Ovary (tissue), 9 donors: ENCODE results near the gene GCSH. TPM values are rescaled to one million over a fixed set of nuclear protein-coding genes. Genes with fewer than 3 reads are reported as not detected.

Source experiments
- DNase-seq, 5 donors: peaks; one replicate each; pipeline ENCODE4 v3.0.0-alpha.2; 2019 to 2020
- H3K27ac ChIP-seq, 2 donors: fragments of 200-600 bp; one replicate each; pipeline versions ENCODE4 v1.5.1 to v1.8.0; 2019 to 2022
- H3K27me3 ChIP-seq: fragments of 200-600 bp; one replicate; pipeline ENCODE4 v1.8.0; 2022
- H3K36me3 ChIP-seq: fragments of 200-600 bp; sonication (generic); one replicate; pipeline ENCODE4 v1.5.1; 2019
- H3K4me1 ChIP-seq: one replicate; pipeline ENCODE4 v1.8.1; 2013; ENCODE audit warnings: mild to moderate bottlenecking, moderate library complexity; ENCODE audit not compliant: insufficient read depth
- H3K4me3 ChIP-seq: fragments of 200-600 bp; sonication (generic); one replicate; pipeline ENCODE4 v1.5.1; 2017
- H3K9me3 ChIP-seq, 2 donors: fragments of 200-600 bp in 1 of 2; sonication (generic) in 1 of 2; one replicate each; pipeline versions ENCODE4 v1.5.1 to v1.8.1; 2013 to 2019; ENCODE audit warnings: mild to moderate bottlenecking in 1 of 2, moderate library complexity in 1 of 2
- EP300 ChIP-seq: sonication (generic); formaldehyde crosslinking; IDR thresholded peaks from one replicate; pipeline ENCODE4 v1.6.1; 2017; ENCODE audit warnings: antibody characterized with exemption
- POLR2A ChIP-seq: fragments of 450-650 bp; IDR thresholded peaks from one replicate; pipeline ENCODE4 v1.6.1; 2017; ENCODE audit warnings: antibody characterized with exemption, mild to moderate bottlenecking, moderate library complexity
- WGBS, 3 donors: extraction: QIAGEN DNeasy Blood & Tissue Kit in 1 of 3; methylation state at CpG; one replicate each; pipeline versions ENCODE4 v1.1.5 to v1.1.7; 2013 to 2017; 5-methylcytosine and 5-hydroxymethylcytosine counted together
- intact Hi-C, 4 donors: fragments of 100-400 bp; cut with DNase I; formaldehyde crosslinking; loops; one replicate each; pipeline versions ENCODE4 v1.11.0 to v1.15.1; 2022 to 2023
- polyA plus RNA-seq, 2 donors: library from polyadenylated mRNA; stranded (reverse); fragments of 200-250 nt in 1 of 2; fragments of 350-450 nt in 1 of 2; fragmentation: Illumina TruSeq in 1 of 2; extraction: RNeasy Lipid Tissue Mini Kit (QIAGEN cat#74804) in 1 of 2; gene quantifications; one replicate each; pipeline ENCODE4 v1.2.3, GENCODE V29; 2013 to 2014
- total RNA-seq, 7 donors: library from RNA; depleted of rRNA in 2 of 7; stranded (reverse); fragments of >200 nt in 2 of 7; fragmentation: NEBNext Ultra II Directional in 3 of 7; extraction: Animal tissue kit (Norgen Biotek cat#: 25700) in 3 of 7; gene quantifications; one replicate each; pipeline versions ENCODE4 v1.1.0 to v1.2.4, GENCODE V29; 2016 to 2023
- TF ChIP-seq, protein P1 (sequence below), 3 donors: fragments of 450-650 bp in 2 of 3; fragments of 200-600 bp in 1 of 3; IDR thresholded peaks; one replicate each; pipeline versions ENCODE4 v1.5.1 to v1.8.0; 2016 to 2022; ENCODE audit warnings: antibody characterized with exemption in 3 of 3, mild to moderate bottlenecking in 1 of 3
- donor health status: DM: no; HTN: no; CAD: no; lungs with moderate emphysema.
- donor health status: DM: no; HTN: no; CAD: no.
- donor health status: Bipolar disorder and iron deficiency.
- donor health status: DM: yes; HTN: yes; CAD: no.
- donor health status: DM: no; HTN: no; CAD: no.
- donor health status: DM: yes; HTN: yes; CAD: no.

The GCSH gene
- total and polyA plus RNA-seq, 9 donors = 13.7 to 45.0 (median 26.2) TPM

DNA sequence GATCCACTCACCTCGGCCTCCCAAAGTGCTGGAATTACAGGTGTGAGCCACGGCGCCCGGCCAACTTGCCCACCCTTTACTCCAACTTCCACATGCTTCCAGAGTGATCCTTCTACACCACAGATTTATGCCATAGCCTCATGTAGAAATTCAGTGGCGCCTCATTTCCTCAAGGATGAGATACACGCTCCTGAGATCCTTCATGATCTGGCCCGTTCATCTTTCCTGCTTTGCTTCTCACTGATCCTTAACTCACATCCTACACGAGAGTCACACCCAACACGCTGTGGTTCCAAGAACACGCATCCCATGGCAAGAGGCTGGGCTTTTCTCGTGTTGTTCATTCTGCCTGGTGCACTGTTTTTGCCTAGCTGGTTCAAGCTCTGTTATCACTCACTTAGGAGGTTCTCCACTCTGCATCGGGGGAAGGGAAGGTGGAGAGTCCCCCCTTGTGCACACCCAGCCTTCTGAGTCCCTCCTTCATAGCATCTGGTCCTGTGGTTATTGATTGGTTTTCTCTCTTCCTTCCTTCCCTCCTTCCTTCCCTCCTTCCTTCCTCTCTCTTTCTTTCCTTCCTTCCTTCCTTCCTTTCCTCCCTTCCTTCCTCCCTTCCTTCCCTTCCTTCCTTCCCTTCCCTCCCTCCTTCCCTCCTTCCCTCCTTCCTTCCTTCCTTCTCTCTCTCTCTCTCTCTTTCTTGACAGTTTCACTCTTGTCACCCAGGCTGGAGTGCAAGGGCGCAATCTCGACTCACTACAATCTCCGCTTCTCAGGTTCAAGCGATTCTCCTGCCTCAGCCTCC lies 32.7 kb upstream of the GCSH start:
- DNase-seq = no peak
- WGBS, 3 donors = 87 to 88% (median 88%) methylated on average over 16 of the region's 16 CpGs
- no peaks in the 10 kb centered on the region for H3K4me1 ChIP-seq
- no peaks in the 10 kb centered on the region for H3K9me3 ChIP-seq
- H3K27me3 ChIP-seq = no peaks in the 10 kb centered on the region
- intact Hi-C loops = no loop called here
- no peak overlapping the region for H3K4me3 ChIP-seq
- H3K36me3 ChIP-seq = no peaks in the 10 kb centered on the region
- H3K27ac ChIP-seq = no peak overlapping the region
- no peak for TF ChIP-seq EP300
- TF ChIP-seq, protein P1, sequence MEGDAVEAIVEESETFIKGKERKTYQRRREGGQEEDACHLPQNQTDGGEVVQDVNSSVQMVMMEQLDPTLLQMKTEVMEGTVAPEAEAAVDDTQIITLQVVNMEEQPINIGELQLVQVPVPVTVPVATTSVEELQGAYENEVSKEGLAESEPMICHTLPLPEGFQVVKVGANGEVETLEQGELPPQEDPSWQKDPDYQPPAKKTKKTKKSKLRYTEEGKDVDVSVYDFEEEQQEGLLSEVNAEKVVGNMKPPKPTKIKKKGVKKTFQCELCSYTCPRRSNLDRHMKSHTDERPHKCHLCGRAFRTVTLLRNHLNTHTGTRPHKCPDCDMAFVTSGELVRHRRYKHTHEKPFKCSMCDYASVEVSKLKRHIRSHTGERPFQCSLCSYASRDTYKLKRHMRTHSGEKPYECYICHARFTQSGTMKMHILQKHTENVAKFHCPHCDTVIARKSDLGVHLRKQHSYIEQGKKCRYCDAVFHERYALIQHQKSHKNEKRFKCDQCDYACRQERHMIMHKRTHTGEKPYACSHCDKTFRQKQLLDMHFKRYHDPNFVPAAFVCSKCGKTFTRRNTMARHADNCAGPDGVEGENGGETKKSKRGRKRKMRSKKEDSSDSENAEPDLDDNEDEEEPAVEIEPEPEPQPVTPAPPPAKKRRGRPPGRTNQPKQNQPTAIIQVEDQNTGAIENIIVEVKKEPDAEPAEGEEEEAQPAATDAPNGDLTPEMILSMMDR (IDR thresholded peaks at IDR 0.05) = no peak
- TF ChIP-seq POLR2A = no peak

DNA sequence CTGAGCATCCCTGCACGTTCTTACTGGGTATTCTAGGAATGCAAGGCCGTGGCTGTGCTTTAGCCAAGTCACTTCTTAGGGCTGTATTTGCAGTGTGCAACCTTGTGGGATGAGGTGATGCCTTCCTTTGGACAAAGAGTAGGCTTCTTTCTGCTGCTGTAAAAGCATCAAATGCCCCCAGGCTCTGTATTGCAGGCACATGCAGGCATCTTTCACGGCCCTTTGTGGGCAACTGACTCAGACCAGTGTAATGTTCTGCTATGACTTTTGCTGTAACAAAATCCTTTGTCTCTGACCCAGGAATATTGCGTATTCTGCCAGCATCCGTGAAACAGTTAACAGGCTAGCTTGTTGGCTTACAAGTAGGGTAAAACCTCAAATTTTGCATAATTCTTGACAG lies 30.9 kb upstream of the GCSH start:
- H3K27ac ChIP-seq = no peak overlapping the region
- no peaks in the 10 kb centered on the region for H3K27me3 ChIP-seq
- 49 to 68% (median 60%) methylated on average over 5 of the region's 5 CpGs for WGBS, 3 donors
- TF ChIP-seq EP300 = no peak
- TF ChIP-seq, protein P1 (IDR thresholded peaks at IDR 0.05) = no peak
- TF ChIP-seq POLR2A = no peak
- H3K4me3 ChIP-seq = no peak overlapping the region
- H3K4me1 ChIP-seq = no peaks in the 10 kb centered on the region
- DNase-seq = no peak
- H3K9me3 ChIP-seq = no peaks in the 10 kb centered on the region
- intact Hi-C loops = no loop called here
- H3K36me3 ChIP-seq = no peaks in the 10 kb centered on the region

DNA sequence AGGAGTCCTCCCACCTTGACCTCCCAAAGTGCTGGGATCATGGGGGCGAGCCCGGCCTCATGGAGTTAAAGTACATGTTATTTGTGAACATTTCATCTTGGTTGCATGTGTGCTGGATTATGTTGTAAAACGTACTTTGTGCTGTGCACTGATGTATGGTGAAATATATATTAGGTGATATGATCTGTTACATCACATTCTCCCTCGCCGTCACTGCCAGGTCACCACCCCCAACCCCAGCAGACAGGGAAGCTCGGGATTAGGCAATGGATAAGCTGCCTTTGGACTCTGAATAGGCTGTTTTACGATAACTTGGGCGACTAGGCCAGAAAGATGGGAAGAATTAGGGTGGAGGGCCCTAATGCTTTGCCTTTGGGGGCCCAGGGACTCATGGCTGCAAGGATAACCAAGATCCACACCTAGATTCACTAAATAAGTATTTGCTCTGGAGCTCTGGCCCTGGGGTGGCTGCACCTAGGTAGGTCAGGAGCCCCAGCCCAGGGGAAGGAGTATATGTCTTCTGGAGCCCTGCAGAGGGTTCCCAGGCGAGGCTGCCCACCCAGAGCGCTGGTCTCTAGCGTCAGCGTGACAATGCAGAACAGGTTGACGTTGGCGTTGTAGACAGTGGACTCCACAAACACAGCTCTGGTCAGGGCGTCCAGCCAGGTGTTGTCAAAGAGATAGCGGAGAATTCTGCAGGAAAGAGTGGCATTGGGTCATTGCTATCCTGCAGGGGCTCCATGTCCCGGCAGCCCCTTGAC lies 27.1 kb upstream of the GCSH start:
- 84 to 88% (median 85%) methylated on average over 17 of the region's 17 CpGs for WGBS, 3 donors
- no peak for DNase-seq
- Histone ChIP-seq H3K4me1 (no peaks in the 10 kb centered on the region), H3K4me3 (no peak overlapping the region), H3K9me3 (no peaks in the 10 kb centered on the region), H3K27me3 (no peaks in the 10 kb centered on the region), H3K27ac (no peak overlapping the region), H3K36me3 (no peaks in the 10 kb centered on the region)
- TF ChIP-seq, protein P1 (IDR thresholded peaks at IDR 0.05) = no peak
- no peak for TF ChIP-seq POLR2A
- no peak for TF ChIP-seq EP300
- intact Hi-C loops = no loop called here

DNA sequence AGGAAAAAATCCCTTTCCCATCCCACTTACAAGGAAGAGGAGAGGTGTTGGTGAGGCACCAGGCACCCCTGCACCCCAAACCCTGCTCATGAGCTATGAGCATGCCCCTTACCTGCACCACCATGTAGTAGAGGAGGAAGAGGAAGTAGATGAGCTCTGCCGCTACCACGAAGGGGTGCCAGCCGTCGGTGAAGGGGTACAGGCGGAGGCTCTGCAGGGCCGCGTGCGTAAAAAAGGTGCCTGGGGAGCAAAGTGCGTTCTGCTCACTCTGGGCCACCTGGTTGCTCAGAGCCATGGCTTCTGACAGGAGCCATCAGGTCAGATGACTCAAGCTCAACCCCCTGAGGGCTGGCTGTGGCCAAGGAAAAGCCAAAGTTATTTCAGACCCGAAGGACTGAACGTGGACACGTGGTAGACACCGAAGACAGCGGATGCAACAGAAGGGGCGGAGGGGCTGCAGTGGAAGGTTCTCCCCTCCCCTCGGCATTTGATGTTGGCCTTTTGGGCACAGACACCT lies 25.3 kb upstream of the GCSH start:
- no peak for DNase-seq
- Histone ChIP-seq H3K27ac (no peak overlapping the region), H3K4me3 (no peak overlapping the region), H3K4me1 (no peaks in the 10 kb centered on the region), H3K27me3 (no peaks in the 10 kb centered on the region), H3K9me3 (no peaks in the 10 kb centered on the region), H3K36me3 (no peaks in the 10 kb centered on the region)
- intact Hi-C loops = no loop called here
- TF ChIP-seq, protein P1 (IDR thresholded peaks at IDR 0.05) = no peak
- TF ChIP-seq POLR2A (no peak), EP300 (no peak)
- 88 to 92% (median 91%) methylated on average over 16 of the region's 16 CpGs for WGBS, 3 donors
